VCaP (cell line): Measurements from ENCODE around the gene PDE11A.

Experiments used
- H3K27ac ChIP-seq: fragments of 450-650 bp; 2 replicates; pipeline ENCODE4 v1.5.1; 2017
- TF ChIP-seq, protein P1 (sequence below): fragments of 450-650 bp; conservative IDR thresholded peaks from 2 replicates; pipeline ENCODE4 v1.5.1; 2017; ENCODE audit warnings: mild to moderate bottlenecking, moderate library complexity

PDE11A gene

DNA sequence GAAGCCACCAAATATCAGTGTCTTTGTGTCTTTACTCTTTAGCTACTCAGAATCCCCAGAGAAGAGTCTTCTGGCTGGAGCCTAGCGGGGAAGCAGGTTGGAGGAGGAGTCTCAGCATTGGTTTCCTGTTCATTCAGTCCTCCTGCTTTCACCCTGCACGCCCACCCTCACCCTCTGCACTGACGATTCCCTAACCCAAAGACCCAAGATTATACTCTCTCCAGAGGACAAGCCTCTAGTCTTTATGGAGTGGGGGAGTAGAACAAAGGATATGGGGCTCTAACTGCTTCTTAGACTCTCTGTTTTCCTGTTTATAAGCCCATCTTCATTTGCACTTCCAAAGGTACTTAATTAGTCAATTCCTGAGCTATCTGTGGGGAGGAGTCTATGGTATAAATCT, 341.2 kb downstream of the PDE11A start:
- TF ChIP-seq, protein P1, sequence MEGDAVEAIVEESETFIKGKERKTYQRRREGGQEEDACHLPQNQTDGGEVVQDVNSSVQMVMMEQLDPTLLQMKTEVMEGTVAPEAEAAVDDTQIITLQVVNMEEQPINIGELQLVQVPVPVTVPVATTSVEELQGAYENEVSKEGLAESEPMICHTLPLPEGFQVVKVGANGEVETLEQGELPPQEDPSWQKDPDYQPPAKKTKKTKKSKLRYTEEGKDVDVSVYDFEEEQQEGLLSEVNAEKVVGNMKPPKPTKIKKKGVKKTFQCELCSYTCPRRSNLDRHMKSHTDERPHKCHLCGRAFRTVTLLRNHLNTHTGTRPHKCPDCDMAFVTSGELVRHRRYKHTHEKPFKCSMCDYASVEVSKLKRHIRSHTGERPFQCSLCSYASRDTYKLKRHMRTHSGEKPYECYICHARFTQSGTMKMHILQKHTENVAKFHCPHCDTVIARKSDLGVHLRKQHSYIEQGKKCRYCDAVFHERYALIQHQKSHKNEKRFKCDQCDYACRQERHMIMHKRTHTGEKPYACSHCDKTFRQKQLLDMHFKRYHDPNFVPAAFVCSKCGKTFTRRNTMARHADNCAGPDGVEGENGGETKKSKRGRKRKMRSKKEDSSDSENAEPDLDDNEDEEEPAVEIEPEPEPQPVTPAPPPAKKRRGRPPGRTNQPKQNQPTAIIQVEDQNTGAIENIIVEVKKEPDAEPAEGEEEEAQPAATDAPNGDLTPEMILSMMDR, result no peak
- H3K27ac ChIP-seq, result no peak overlapping the region

GRCh38 chr2:177730792-177731191, 341.8 kb downstream of the PDE11A start:
- no peak overlapping the region for H3K27ac ChIP-seq
- TF ChIP-seq, protein P1, result no peak

- TF ChIP-seq, protein P1, result no peak
- no peak overlapping the region for H3K27ac ChIP-seq
Measured at GRCh38 chr2:177730363-177730762, 342.2 kb downstream of the PDE11A start.

- TF ChIP-seq, protein P1, result no peak
- H3K27ac ChIP-seq, result no peak overlapping the region
Measured at GRCh38 chr2:177728920-177729319, 343.7 kb downstream of the PDE11A start.

DNA sequence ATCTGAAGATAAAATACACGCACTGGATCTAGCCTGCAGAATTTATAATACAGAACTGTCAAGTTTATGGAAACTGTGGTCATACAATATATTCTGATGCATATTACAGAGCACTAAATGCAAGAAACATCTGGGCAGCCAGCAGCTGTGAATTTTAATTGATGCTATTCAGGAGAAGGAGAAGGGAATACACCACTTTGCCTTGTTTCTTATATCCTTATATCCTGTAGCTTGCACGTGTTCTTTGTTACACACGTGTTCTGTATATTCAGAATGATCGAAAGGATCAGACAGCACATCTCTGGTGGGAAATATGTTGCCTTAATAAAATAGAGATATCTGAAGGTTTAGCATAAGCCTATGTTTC, 344.2 kb downstream of the PDE11A start:
- H3K27ac ChIP-seq, result no peak overlapping the region
- TF ChIP-seq, protein P1, result no peak

- TF ChIP-seq, protein P1, result no peak
- no peak overlapping the region for H3K27ac ChIP-seq
Measured at GRCh38 chr2:177727577-177728398, 344.8 kb downstream of the PDE11A start.

DNA sequence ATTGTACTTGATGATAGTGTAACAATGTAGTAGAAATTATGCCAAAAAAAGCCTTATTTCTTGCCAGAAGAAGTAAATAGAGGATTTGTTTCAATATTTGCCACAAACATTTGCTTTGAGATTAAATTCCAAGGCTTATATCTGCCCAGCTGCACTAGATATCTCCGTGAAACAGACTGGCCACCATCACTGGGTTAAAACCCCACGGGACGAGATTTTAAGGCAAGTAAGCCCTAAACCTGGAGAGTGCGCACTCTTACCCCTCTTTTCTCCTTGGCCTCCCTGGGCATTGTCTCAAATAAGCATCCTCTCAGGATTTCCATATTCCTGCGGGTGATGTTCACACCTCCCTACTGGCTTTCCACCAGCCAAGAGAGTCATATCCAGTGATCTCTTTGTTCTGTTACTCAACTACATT, 345.6 kb downstream of the PDE11A start:
- H3K27ac ChIP-seq, result no peak overlapping the region
- TF ChIP-seq, protein P1, result no peak
